CD14-positive monocyte (primary cell): ENCODE results near the gene HTRA3. TPM values are rescaled to one million over a fixed set of nuclear protein-coding genes. Genes with fewer than 3 reads are reported as not detected.

Source experiments
- DNase-seq, 3 donors: peaks; one replicate each; pipeline ENCODE4 v3.0.0-alpha.2; 2011 to 2022
- H2AFZ ChIP-seq: 2 replicates; pipeline ENCODE4 v1.6.0; 2012; ENCODE audit warnings: mild to moderate bottlenecking, low read depth, low read length, inconsistent platforms; ENCODE audit not compliant: insufficient read depth, poor library complexity, severe bottlenecking
- H3K27ac ChIP-seq, 2 donors: 1 replicate in 1 of 2; 2 replicates in 1 of 2; pipeline ENCODE4 v1.5.1; 2012 to 2013; ENCODE audit warnings: low read length in 2 of 2, control low read depth in 1 of 2, inconsistent platforms in 1 of 2, low read depth in 1 of 2, mild to moderate bottlenecking in 1 of 2
- H3K27me3 ChIP-seq, 2 donors: one replicate each; pipeline versions ENCODE4 v1.6.0 to v1.6.1; 2011 to 2013; ENCODE audit warnings: low read length in 2 of 2; ENCODE audit not compliant: control insufficient read depth in 2 of 2, insufficient read depth in 2 of 2
- H3K36me3 ChIP-seq, 2 donors: replicated peaks in 1 of 2; 1 replicate in 1 of 2; 2 replicates in 1 of 2; pipeline versions ENCODE4 v1.5.1 to v1.6.1; 2012 to 2013; ENCODE audit warnings: low read length in 2 of 2, control low read depth in 1 of 2, inconsistent platforms in 1 of 2, mild to moderate bottlenecking in 1 of 2; ENCODE audit not compliant: insufficient read depth in 2 of 2, control insufficient read depth in 1 of 2
- H3K4me1 ChIP-seq, 2 donors: 1 replicate in 1 of 2; 2 replicates in 1 of 2; pipeline versions ENCODE4 v1.5.1 to v1.6.1; 2012 to 2013; ENCODE audit warnings: low read length in 2 of 2, control low read depth in 1 of 2, inconsistent platforms in 1 of 2, mild to moderate bottlenecking in 1 of 2, moderate library complexity in 1 of 2; ENCODE audit not compliant: insufficient read depth in 2 of 2, control insufficient read depth in 1 of 2
- H3K4me2 ChIP-seq: replicated peaks from 2 replicates; pipeline ENCODE3; 2012; ENCODE audit warnings: low read length, moderate library complexity, mild to moderate bottlenecking; ENCODE audit not compliant: poor library complexity, severe bottlenecking; ENCODE audit errors: extremely low read depth
- H3K4me3 ChIP-seq, 3 experiments: fragments of 200-600 bp in 1 of 3; sonication (generic) in 1 of 3; replicated peaks in 1 of 3; 1 replicate in 2 of 3; 2 replicates in 1 of 3; pipeline ENCODE4 v1.5.1; 2011 to 2013; ENCODE audit warnings: low read length in 3 of 3, mild to moderate bottlenecking in 3 of 3, control low read depth in 2 of 3, low read depth in 2 of 3, inconsistent platforms in 1 of 3, moderate library complexity in 1 of 3
- H3K79me2 ChIP-seq: 2 replicates; pipeline ENCODE4 v1.6.0; 2012; ENCODE audit warnings: mild to moderate bottlenecking, control low read depth, inconsistent platforms, low read length, moderate library complexity; ENCODE audit not compliant: insufficient read depth
- H3K9ac ChIP-seq: 2 replicates; pipeline ENCODE4 v1.6.0; 2017; ENCODE audit warnings: low read length, mild to moderate bottlenecking; ENCODE audit not compliant: insufficient read depth, poor library complexity, severe bottlenecking
- H3K9me3 ChIP-seq, 2 donors: replicated peaks in 1 of 2; 1 replicate in 1 of 2; 2 replicates in 1 of 2; pipeline versions ENCODE4 v1.5.1 to v1.6.1; 2012 to 2013; ENCODE audit warnings: low read length in 2 of 2, control low read depth in 1 of 2; ENCODE audit not compliant: control insufficient read depth in 1 of 2, insufficient read depth in 1 of 2
- H4K20me1 ChIP-seq: 2 replicates; pipeline ENCODE4 v1.6.0; 2012; ENCODE audit warnings: mild to moderate bottlenecking, low read length, control low read depth, moderate library complexity; ENCODE audit not compliant: insufficient read depth
- H3K27ac Mint-ChIP-seq, 7 donors: one replicate each; pipeline ENCODE4 v1.8.0; 2020; ENCODE audit warnings: mild to moderate bottlenecking in 7 of 7, mixed read lengths in 7 of 7, moderate library complexity in 6 of 7, inconsistent platforms in 2 of 7
- H3K27me3 Mint-ChIP-seq, 3 donors: one replicate each; pipeline ENCODE4 v1.8.0; 2021 to 2022; ENCODE audit warnings: low read depth in 3 of 3, mild to moderate bottlenecking in 3 of 3, mixed read lengths in 3 of 3, moderate library complexity in 3 of 3, inconsistent platforms in 1 of 3
- H3K36me3 Mint-ChIP-seq, 2 donors: one replicate each; pipeline ENCODE4 v1.8.0; 2020; ENCODE audit warnings: mixed read lengths in 2 of 2, inconsistent platforms in 1 of 2, mild to moderate bottlenecking in 1 of 2
- H3K4me1 Mint-ChIP-seq: one replicate; pipeline ENCODE4 v1.8.0; 2020; ENCODE audit warnings: mild to moderate bottlenecking, mixed read lengths
- H3K4me3 Mint-ChIP-seq, 2 donors: one replicate each; pipeline ENCODE4 v1.8.0; 2020; ENCODE audit warnings: mild to moderate bottlenecking in 2 of 2, mixed read lengths in 2 of 2, moderate library complexity in 1 of 2
- H3K9me3 Mint-ChIP-seq, 7 donors: one replicate each; pipeline ENCODE4 v1.8.0; 2020 to 2022; ENCODE audit warnings: mixed read lengths in 7 of 7, mild to moderate bottlenecking in 6 of 7, moderate library complexity in 6 of 7, inconsistent platforms in 2 of 7
- WGBS: methylation state at CpG from one replicate; pipeline ENCODE4 v1.1.5; 2013; ENCODE audit warnings: missing lambda C conversion rate; ENCODE audit not compliant: insufficient coverage; 5-methylcytosine and 5-hydroxymethylcytosine counted together
- intact Hi-C, 2 donors: fragments of 100-400 bp; cut with micrococcal nuclease; formaldehyde crosslinking; loops; one replicate each; pipeline versions ENCODE4 v1.15.0 to v1.15.1; 2023
- polyA plus RNA-seq, 3 donors: library from polyadenylated mRNA; depleted of rRNA in 1 of 3; unstranded in 2 of 3; stranded (reverse) in 1 of 3; fragments of 300-500 nt in 2 of 3; fragments of >200 nt in 1 of 3; fragmentation: Illumina TruSeq in 2 of 3; gene quantifications; 1 replicate in 2 of 3; 2 replicates in 1 of 3; pipeline ENCODE4 v1.2.3, GENCODE V29; 2012 to 2021
- TF ChIP-seq, protein P1 (sequence below): fragments of 200-600 bp; IDR thresholded peaks from one replicate; pipeline ENCODE4 v1.8.0; 2022; ENCODE audit warnings: antibody characterized with exemption, mild to moderate bottlenecking

HTRA3 gene
- polyA plus RNA-seq, 3 donors, result not detected

DNA sequence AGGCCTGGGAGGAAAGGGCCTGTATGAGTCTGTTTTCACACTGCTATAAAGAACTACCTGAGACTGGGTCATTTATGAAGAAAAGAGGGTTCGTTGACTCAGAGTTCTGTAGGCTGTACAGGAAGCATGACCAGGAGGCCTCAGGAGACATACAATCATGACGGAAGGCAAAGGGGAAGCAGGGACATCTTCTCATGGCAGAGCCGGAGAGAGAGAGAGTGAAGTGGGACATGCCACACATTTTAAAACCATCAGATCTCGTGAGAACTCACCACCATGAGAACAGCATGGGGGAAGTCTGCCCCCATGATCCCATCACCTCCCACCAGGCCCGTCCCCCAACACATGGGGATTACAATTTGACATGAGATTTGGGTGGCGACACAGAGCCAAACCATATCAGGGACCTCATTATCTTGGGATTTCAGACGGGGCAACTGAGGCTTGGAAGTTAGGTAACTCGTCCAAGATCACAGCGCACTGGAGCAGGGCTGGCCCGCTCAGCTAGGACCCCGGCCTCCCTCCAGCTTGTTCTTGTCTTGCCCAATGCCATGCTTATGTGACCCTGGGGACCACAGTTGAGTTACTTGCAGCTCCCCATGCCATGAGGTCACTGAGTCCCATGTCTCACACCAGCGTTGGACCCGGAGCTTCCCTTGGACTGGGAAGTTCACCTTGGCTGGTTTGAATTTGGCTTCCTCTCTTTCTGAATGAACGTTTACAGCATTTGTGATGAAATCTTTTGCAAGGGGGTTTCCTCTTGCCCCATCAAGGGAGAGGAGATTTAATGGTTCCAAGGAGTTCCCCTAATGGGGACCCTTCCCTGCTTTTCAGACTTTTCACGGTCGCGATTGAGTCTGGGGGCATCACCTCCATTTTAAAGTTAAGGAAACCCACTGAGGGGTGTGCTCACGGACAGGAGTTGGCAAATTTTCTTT is 18.1 kb downstream of the HTRA3 start:
- intact Hi-C loops, result no loop called here
- H3K36me3 ChIP-seq, result no peaks in the 10 kb centered on the region
- TF ChIP-seq, protein P1, sequence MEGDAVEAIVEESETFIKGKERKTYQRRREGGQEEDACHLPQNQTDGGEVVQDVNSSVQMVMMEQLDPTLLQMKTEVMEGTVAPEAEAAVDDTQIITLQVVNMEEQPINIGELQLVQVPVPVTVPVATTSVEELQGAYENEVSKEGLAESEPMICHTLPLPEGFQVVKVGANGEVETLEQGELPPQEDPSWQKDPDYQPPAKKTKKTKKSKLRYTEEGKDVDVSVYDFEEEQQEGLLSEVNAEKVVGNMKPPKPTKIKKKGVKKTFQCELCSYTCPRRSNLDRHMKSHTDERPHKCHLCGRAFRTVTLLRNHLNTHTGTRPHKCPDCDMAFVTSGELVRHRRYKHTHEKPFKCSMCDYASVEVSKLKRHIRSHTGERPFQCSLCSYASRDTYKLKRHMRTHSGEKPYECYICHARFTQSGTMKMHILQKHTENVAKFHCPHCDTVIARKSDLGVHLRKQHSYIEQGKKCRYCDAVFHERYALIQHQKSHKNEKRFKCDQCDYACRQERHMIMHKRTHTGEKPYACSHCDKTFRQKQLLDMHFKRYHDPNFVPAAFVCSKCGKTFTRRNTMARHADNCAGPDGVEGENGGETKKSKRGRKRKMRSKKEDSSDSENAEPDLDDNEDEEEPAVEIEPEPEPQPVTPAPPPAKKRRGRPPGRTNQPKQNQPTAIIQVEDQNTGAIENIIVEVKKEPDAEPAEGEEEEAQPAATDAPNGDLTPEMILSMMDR, result no peak
- H3K4me3 ChIP-seq, result no peak overlapping the region
- peak overlapping the region in 5 of 7 donors; percentile 17 to 71 (median 52) for H3K27ac Mint-ChIP-seq
- H3K27me3 ChIP-seq, result no peaks in the 10 kb centered on the region
- no peak overlapping the region for H3K4me2 ChIP-seq
- peaks cover 0 to 4% (median 2%) of the 10 kb centered on the region in 7 donors for H3K9me3 Mint-ChIP-seq
- 73% methylated on average over 9 of the region's 18 CpGs for WGBS
- H3K4me3 Mint-ChIP-seq, result peak overlapping the region in 1 of 2 donors; percentile 23
- H3K9me3 ChIP-seq, result no peaks in the 10 kb centered on the region
- H3K79me2 ChIP-seq, result no peaks in the 10 kb centered on the region
- no peak overlapping the region for H2AFZ ChIP-seq
- no peaks in the 10 kb centered on the region for H3K36me3 Mint-ChIP-seq
- no peak overlapping the region for H3K27ac ChIP-seq
- H3K4me1 Mint-ChIP-seq, result peaks cover 12% of the 10 kb centered on the region
- no peaks in the 10 kb centered on the region for H4K20me1 ChIP-seq
- peaks cover 0 to 5% of the 10 kb centered on the region in 2 donors for H3K4me1 ChIP-seq
- no peak for DNase-seq
- peaks cover 0 to 5% (median 0%) of the 10 kb centered on the region in 3 donors for H3K27me3 Mint-ChIP-seq
- no peak overlapping the region for H3K9ac ChIP-seq

DNA sequence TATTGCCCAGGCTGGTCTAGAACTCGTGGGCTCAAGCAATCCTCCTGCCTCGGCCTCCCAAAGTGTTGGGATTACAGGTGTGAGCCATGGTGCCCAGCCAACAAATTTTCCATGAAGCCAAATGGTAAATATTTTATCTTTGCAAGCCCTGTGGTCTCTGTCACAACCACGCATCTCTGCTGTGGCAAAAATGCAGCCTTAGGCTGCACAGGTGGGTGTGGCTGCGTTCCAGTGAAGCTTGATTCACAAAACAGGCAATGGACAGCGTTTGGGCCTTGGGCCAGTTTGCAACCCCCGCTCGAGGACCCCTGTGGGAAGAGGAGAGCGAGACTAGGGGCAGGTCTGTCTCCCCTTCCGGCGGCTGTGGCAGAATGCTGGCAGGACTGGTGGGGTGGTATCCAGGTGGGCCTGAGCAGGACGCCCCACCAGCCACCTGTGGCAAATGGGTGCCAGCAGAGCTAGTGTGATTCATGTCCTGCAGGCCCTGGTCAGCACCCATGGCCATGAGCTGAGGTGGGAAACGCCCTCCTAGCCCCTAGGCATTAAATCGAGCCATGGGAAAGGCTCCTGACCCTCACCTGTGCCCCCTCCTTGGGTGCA is 19.7 kb downstream of the HTRA3 start:
- 82% methylated on average over 13 of the region's 13 CpGs for WGBS
- Histone ChIP-seq H3K27me3 (no peaks in the 10 kb centered on the region), H3K9me3 (no peaks in the 10 kb centered on the region), H3K36me3 (no peaks in the 10 kb centered on the region), H3K4me3 (no peak overlapping the region), H3K27ac (no peak overlapping the region), H3K9ac (no peak overlapping the region), H4K20me1 (no peaks in the 10 kb centered on the region), H3K79me2 (no peaks in the 10 kb centered on the region), H3K4me2 (no peak overlapping the region), H3K4me1 (no peaks in the 10 kb centered on the region), H2AFZ (no peak overlapping the region)
- Mint-ChIP-seq H3K9me3 (peaks cover 0 to 4% (median 2%) of the 10 kb centered on the region in 7 donors), H3K27me3 (peaks cover 0 to 3% (median 0%) of the 10 kb centered on the region in 3 donors), H3K36me3 (no peaks in the 10 kb centered on the region), H3K4me1 (peaks cover 4% of the 10 kb centered on the region), H3K4me3 (no peak overlapping the region), H3K27ac (no peak overlapping the region)
- DNase-seq, result no peak
- TF ChIP-seq, protein P1, result no peak
- intact Hi-C loops, result no loop called here
